ENCODE measurements around the gene TRAF3IP1. TPM values are rescaled to one million over a fixed set of nuclear protein-coding genes. Genes with fewer than 3 reads are reported as not detected.
"Not testable (repeated sequence)": the region's sequence is repeated elsewhere in the genome, so short reads cannot be mapped to it uniquely, and the experiment has no call there.

TRAF3IP1 gene
- polyA plus RNA-seq, 1 donor from 2014 or later: 12.5 TPM

- Histone ChIP-seq H3K9ac (ENCODE audit: low read length) (no peak overlapping the region), H3K4me3 (ENCODE audit: low read length) (no peak overlapping the region), H3K79me2 (replicated peaks; ENCODE audit: insufficient read depth, low read length) (no peaks in the 10 kb centered on the region), H3K27me3 (ENCODE audit: insufficient read depth, low read depth, low read length) (no peaks in the 10 kb centered on the region), H2AFZ (ENCODE audit: low read depth, low read length) (no peak overlapping the region), H3F3A (ENCODE audit: insufficient read depth, low read length, poor library complexity, severe bottlenecking) (no peaks in the 10 kb centered on the region), H3K36me3 (ENCODE audit: insufficient read depth, low read length) (no peaks in the 10 kb centered on the region), H3K9me2 (ENCODE audit: insufficient read depth, low read length) (no peaks in the 10 kb centered on the region), H4K20me1 (ENCODE audit: insufficient read depth) (no peaks in the 10 kb centered on the region), H3K4me2 (ENCODE audit: low read length) (no peak overlapping the region), H3K9me3 (ENCODE audit: low read length) (no peaks in the 10 kb centered on the region), H3K27ac (ENCODE audit: low read length) (no peak overlapping the region)
- TF ChIP-seq MXI1 (conservative IDR thresholded peaks at IDR 0.05; ENCODE audit: poor library complexity, severe bottlenecking) (no peak), CTCF (IDR thresholded peaks at IDR 0.05; ENCODE audit: poor library complexity, severe bottlenecking) (peak; percentile 60), RAD21 (conservative IDR thresholded peaks at IDR 0.05) (peak; percentile 67), SMC3 (conservative IDR thresholded peaks at IDR 0.05; ENCODE audit: poor library complexity) (peak; percentile 69)
Observed at GRCh38 chr2:238370823-238371372, 50.6 kb downstream of the TRAF3IP1 start.

- not testable (repeated sequence) for H2AFZ ChIP-seq (ENCODE audit: low read depth, low read length); H4K20me1 ChIP-seq (ENCODE audit: insufficient read depth); H3K27me3 ChIP-seq (ENCODE audit: insufficient read depth, low read depth, low read length); H3K36me3 ChIP-seq (ENCODE audit: insufficient read depth, low read length); H3K9me2 ChIP-seq (ENCODE audit: insufficient read depth, low read length); H3F3A ChIP-seq (ENCODE audit: insufficient read depth, low read length, poor library complexity, severe bottlenecking); H3K79me2 ChIP-seq (replicated peaks; ENCODE audit: insufficient read depth, low read length); H3K9me3 ChIP-seq (ENCODE audit: low read length); H3K4me3 ChIP-seq (ENCODE audit: low read length); H3K27ac ChIP-seq (ENCODE audit: low read length); H3K4me2 ChIP-seq (ENCODE audit: low read length); H3K9ac ChIP-seq (ENCODE audit: low read length)
Observed at GRCh38 chr2:238372277-238372676, 52.0 kb downstream of the TRAF3IP1 start.

GRCh38 chr2:238376884-238377391 lies 56.6 kb downstream of the TRAF3IP1 start:
- H3K9me3 ChIP-seq (ENCODE audit: low read length): no peaks in the 10 kb centered on the region
- no peak overlapping the region for H3K4me2 ChIP-seq (ENCODE audit: low read length)
- no peaks in the 10 kb centered on the region for H3F3A ChIP-seq (ENCODE audit: insufficient read depth, low read length, poor library complexity, severe bottlenecking)
- no peak overlapping the region for H3K27ac ChIP-seq (ENCODE audit: low read length)
- no peaks in the 10 kb centered on the region for H3K79me2 ChIP-seq (replicated peaks; ENCODE audit: insufficient read depth, low read length)
- no peaks in the 10 kb centered on the region for H3K9me2 ChIP-seq (ENCODE audit: insufficient read depth, low read length)
- no peaks in the 10 kb centered on the region for H4K20me1 ChIP-seq (ENCODE audit: insufficient read depth)
- no peaks in the 10 kb centered on the region for H3K36me3 ChIP-seq (ENCODE audit: insufficient read depth, low read length)
- no peak overlapping the region for H3K9ac ChIP-seq (ENCODE audit: low read length)
- TF ChIP-seq POLR2AphosphoS5 (IDR thresholded peaks at IDR 0.05) (no peak), EP300 (conservative IDR thresholded peaks at IDR 0.05; ENCODE audit: poor library complexity, severe bottlenecking) (no peak), REST (IDR thresholded peaks at IDR 0.05; ENCODE audit: borderline replicate concordance) (no peak), CTCF (IDR thresholded peaks at IDR 0.05; ENCODE audit: poor library complexity, severe bottlenecking) (no peak), TAF1 (IDR thresholded peaks at IDR 0.05; ENCODE audit: low read depth) (no peak), MXI1 (conservative IDR thresholded peaks at IDR 0.05; ENCODE audit: poor library complexity, severe bottlenecking) (no peak), SMC3 (conservative IDR thresholded peaks at IDR 0.05; ENCODE audit: poor library complexity) (no peak), EZH2 (IDR thresholded peaks at IDR 0.05; ENCODE audit: borderline replicate concordance, insufficient read depth, low read length, poor library complexity, severe bottlenecking) (no peak), RAD21 (conservative IDR thresholded peaks at IDR 0.05) (no peak)
- H3K27me3 ChIP-seq (ENCODE audit: insufficient read depth, low read depth, low read length): no peaks in the 10 kb centered on the region
- H2AFZ ChIP-seq (ENCODE audit: low read depth, low read length): no peak overlapping the region
- H3K4me3 ChIP-seq (ENCODE audit: low read length): no peak overlapping the region

Data from neural cell (in vitro differentiated cells).